Vagina (tissue), 2 donors: ENCODE measurements around the gene BORCS6.
A peak's percentile ranks its signal among the peaks of the same experiment; 100 is the strongest.

Experiments
- POLR2A ChIP-seq, 2 donors: fragments of 450-650 bp; IDR thresholded peaks; one replicate each; pipeline ENCODE4 v1.6.1; 2017; ENCODE audit warnings: antibody characterized with exemption in 2 of 2, mild to moderate bottlenecking in 2 of 2, moderate library complexity in 2 of 2
- POLR2AphosphoS5 ChIP-seq, 2 donors: sonication (generic); formaldehyde crosslinking; IDR thresholded peaks; one replicate each; pipeline ENCODE4 v1.9.0; 2017; ENCODE audit warnings: antibody characterized with exemption in 2 of 2, mild to moderate bottlenecking in 2 of 2, low read depth in 1 of 2; ENCODE audit not compliant: insufficient read depth in 1 of 2

DNA sequence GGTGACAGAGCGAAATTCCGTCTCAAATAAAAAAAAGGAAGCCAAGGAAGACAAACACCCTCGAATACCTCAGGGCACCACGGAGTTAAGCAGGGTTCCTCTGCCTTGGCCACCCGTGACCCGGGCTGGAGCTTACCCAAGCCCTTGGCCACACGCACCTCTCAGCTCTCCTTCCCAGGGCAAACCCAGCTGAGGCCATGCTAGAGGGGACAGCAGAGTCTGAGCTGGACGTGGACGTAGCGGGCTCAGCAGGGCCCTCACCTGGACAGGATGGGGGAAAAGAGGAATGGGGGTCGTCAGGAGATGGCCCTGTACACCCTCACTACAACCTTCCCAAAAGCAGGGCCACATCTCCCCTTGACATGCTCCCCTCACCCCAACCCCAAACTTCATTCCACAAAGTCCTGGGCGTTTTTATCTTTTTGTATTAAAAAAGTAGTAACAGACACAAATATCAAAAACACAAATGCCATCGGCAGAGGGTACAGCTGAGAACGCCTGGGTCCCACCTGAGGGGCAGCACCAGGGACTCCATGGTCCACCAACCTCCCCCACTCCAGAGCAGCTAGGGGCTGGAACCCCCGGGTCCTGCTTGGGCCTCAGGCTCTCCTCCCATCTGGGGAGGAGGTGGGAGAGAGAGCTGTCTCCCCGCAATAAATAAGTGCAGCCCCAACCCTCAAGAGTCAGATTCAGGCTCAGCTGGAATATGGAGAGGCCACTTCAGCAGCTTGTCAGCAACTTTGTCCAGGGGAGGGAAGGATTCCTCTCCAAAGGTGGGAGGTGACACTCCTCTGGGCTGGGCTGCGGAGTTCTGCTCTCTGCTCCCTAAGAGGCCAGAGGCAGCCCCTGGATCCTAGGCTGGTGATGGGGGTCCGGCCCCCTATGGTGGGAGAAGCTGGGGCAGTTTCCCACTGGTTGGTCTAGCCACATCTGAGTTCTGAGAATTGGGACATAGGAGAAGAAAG lies 49.6 kb downstream of the BORCS6 start:
- TF ChIP-seq POLR2AphosphoS5 (IDR thresholded peaks at IDR 0.05; ENCODE audit: insufficient read depth in 1 of 2, low read depth in 1 of 2) (peak in 1 of 2 donors; percentile 49), POLR2A (IDR thresholded peaks at IDR 0.05) (no peak)
